Stomach smooth muscle (tissue), 2 donors: ENCODE data around the gene PTCRA.

Experiments used
- H3K27ac ChIP-seq: one replicate; pipeline ENCODE4 v1.7.0; 2013; ENCODE audit warnings: mild to moderate bottlenecking, low read length, inconsistent platforms
- H3K27me3 ChIP-seq, 2 donors: one replicate each; pipeline ENCODE4 v1.7.0; 2013; ENCODE audit warnings: low read length in 2 of 2; ENCODE audit not compliant: insufficient read depth in 2 of 2, control insufficient read depth in 1 of 2
- H3K36me3 ChIP-seq, 2 donors: one replicate each; pipeline ENCODE4 v1.7.0; 2013; ENCODE audit warnings: low read length in 2 of 2; ENCODE audit not compliant: control insufficient read depth in 2 of 2, insufficient read depth in 2 of 2
- H3K4me1 ChIP-seq: one replicate; pipeline ENCODE4 v1.7.0; 2013; ENCODE audit warnings: low read length; ENCODE audit not compliant: control insufficient read depth, insufficient read depth
- H3K4me3 ChIP-seq, 2 donors: one replicate each; pipeline ENCODE4 v1.7.0; 2013; ENCODE audit warnings: low read length in 2 of 2
- H3K9ac ChIP-seq, 2 donors: one replicate each; pipeline ENCODE4 v1.7.0; 2013; ENCODE audit warnings: low read length in 2 of 2, mild to moderate bottlenecking in 1 of 2
- H3K9me3 ChIP-seq, 2 donors: one replicate each; pipeline ENCODE4 v1.7.0; 2013; ENCODE audit warnings: low read length in 2 of 2; ENCODE audit not compliant: control insufficient read depth in 2 of 2
- donor health status: healthy.
- donor health status: Pancreatic carcinoma.

The PTCRA gene

DNA sequence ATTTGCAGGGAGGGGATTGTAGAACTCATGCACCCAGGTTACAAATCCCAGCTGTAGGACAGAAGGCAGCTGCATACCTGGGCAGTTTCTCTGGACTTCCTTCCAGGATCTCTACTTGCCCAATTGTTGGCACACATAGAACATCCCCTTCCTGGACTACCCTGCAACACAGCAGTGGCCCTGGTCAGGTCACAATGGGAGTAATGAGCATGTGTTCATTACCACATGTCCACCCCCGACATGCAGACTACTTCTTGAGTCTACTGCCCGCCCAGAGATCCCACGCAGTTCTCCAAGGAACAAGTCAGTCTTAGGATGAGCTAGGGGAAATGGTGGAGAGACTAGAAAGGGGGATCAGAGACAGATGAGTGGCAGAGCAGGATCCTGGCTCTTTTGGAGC is 58.1 kb downstream of the PTCRA start:
- Histone ChIP-seq H3K27me3 (no peaks in the 10 kb centered on the region), H3K9me3 (no peaks in the 10 kb centered on the region), H3K27ac (no peak overlapping the region), H3K4me3 (no peak overlapping the region), H3K9ac (no peak overlapping the region), H3K4me1 (peaks cover 13% of the 10 kb centered on the region), H3K36me3 (peaks cover 6 to 17% of the 10 kb centered on the region in 2 donors)

DNA sequence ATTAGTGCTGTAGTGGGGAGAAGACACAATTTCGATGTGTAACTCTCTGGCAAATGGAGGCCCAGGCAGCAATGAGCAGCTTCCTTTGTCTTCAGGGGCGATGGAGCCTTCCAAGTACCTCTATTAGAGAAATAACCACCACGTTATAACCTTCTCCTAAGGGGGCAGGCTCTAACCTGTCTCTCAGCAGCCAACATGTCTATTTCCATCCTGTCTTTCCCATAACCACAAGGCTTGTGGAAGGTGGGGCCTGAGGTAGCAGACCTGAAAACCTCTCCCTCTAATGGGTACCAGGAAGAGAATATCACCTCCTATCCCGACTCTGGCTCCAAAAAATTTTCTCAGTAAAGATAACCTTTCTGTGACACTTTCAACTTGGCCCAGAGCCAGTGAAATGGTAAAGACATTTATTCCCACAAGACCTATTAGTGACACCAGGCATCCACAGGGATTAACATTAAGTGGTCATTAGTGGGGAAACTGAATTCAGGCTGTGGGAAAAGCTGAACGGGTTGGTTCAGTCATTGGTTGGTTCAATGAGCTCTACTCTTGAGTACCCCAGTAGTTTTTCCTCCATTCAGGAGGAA is 59.2 kb downstream of the PTCRA start:
- no peak overlapping the region for H3K9ac ChIP-seq
- no peaks in the 10 kb centered on the region for H3K9me3 ChIP-seq
- H3K4me3 ChIP-seq = no peak overlapping the region
- peaks cover 21% of the 10 kb centered on the region for H3K4me1 ChIP-seq
- H3K27me3 ChIP-seq = no peaks in the 10 kb centered on the region
- peaks cover 0 to 9% of the 10 kb centered on the region in 2 donors for H3K36me3 ChIP-seq
- H3K27ac ChIP-seq = no peak overlapping the region
